Lower leg skin (tissue), 4 donors: ENCODE data around the gene TTC33. TPM values are rescaled to one million over a fixed set of nuclear protein-coding genes. Genes with fewer than 3 reads are reported as not detected.

Experiments used
- DNase-seq, 2 donors: peaks; one replicate each; pipeline ENCODE4 v3.0.0-alpha.2; 2019; ENCODE audit warnings: low spot score in 2 of 2
- H3K4me3 ChIP-seq: fragments of 200-600 bp; sonication (generic); 2 replicates; pipeline ENCODE4 v1.5.1; 2017; ENCODE audit warnings: mild to moderate bottlenecking, low read depth; ENCODE audit not compliant: poor library complexity, severe bottlenecking
- POLR2A ChIP-seq, 2 donors: fragments of 450-650 bp; IDR thresholded peaks; one replicate each; pipeline ENCODE4 v1.6.1; 2016 to 2017; ENCODE audit warnings: antibody characterized with exemption in 2 of 2, mild to moderate bottlenecking in 1 of 2, moderate library complexity in 1 of 2
- WGBS, 2 donors: methylation state at CpG; one replicate each; pipeline ENCODE4 v1.1.5; 2018; 5-methylcytosine and 5-hydroxymethylcytosine counted together
- intact Hi-C: fragments of 100-400 bp; cut with DNase I; formaldehyde crosslinking; loops from one replicate; pipeline ENCODE4 v1.15.0; 2023; ENCODE audit warnings: low total_unique reads
- total RNA-seq, 4 donors: library from RNA; depleted of rRNA; stranded (reverse); fragments of >200 nt; gene quantifications; one replicate each; pipeline ENCODE4 v1.1.0, GENCODE V29; 2016
- TF ChIP-seq, protein P1 (sequence below), 3 donors: fragments of 450-650 bp; IDR thresholded peaks; one replicate each; pipeline ENCODE4 v1.5.1; 2016; ENCODE audit warnings: antibody characterized with exemption in 3 of 3, mild to moderate bottlenecking in 3 of 3, moderate library complexity in 2 of 3

The TTC33 gene
- total RNA-seq, 4 donors from 2014 or later, result 8.7 to 13.1 (median 11.0) TPM

DNA sequence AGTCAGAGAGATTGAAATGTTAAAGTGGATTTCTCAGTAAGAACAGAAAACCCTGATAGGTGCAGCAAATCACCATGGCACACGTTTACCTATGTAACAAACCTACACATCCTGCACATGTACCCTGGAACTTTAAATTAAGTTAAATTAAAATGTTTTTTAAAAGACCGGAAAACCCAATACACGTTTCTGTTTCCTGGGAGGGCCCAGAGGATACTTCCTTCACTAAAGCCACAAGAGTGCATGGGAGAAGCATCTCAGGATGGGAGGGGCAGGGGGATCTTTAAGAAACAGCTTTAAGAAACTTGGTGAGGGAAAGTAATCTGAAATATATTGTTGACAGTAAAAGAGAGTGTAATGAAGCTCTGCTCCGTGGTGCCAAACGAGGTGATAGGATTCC, 240.8 kb downstream of the TTC33 start:
- TF ChIP-seq POLR2A (IDR thresholded peaks at IDR 0.05), result no peak
- TF ChIP-seq, protein P1, sequence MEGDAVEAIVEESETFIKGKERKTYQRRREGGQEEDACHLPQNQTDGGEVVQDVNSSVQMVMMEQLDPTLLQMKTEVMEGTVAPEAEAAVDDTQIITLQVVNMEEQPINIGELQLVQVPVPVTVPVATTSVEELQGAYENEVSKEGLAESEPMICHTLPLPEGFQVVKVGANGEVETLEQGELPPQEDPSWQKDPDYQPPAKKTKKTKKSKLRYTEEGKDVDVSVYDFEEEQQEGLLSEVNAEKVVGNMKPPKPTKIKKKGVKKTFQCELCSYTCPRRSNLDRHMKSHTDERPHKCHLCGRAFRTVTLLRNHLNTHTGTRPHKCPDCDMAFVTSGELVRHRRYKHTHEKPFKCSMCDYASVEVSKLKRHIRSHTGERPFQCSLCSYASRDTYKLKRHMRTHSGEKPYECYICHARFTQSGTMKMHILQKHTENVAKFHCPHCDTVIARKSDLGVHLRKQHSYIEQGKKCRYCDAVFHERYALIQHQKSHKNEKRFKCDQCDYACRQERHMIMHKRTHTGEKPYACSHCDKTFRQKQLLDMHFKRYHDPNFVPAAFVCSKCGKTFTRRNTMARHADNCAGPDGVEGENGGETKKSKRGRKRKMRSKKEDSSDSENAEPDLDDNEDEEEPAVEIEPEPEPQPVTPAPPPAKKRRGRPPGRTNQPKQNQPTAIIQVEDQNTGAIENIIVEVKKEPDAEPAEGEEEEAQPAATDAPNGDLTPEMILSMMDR (IDR thresholded peaks at IDR 0.05), result no peak
- no peak for DNase-seq
- intact Hi-C loops, result no loop called here
- 76 to 80% methylated on average over 5 of the region's 5 CpGs for WGBS, 2 donors
- no peak overlapping the region for H3K4me3 ChIP-seq

- TF ChIP-seq, protein P1 (IDR thresholded peaks at IDR 0.05), result no peak
- TF ChIP-seq POLR2A (IDR thresholded peaks at IDR 0.05), result no peak
- intact Hi-C loops, result no loop called here
- no peak overlapping the region for H3K4me3 ChIP-seq
- 78 to 87% methylated on average over 1 of the region's 1 CpG for WGBS, 2 donors
- no peak for DNase-seq
These were observed 244.0 kb downstream of the TTC33 start for GRCh38 chr5:40511801-40512200.

DNA sequence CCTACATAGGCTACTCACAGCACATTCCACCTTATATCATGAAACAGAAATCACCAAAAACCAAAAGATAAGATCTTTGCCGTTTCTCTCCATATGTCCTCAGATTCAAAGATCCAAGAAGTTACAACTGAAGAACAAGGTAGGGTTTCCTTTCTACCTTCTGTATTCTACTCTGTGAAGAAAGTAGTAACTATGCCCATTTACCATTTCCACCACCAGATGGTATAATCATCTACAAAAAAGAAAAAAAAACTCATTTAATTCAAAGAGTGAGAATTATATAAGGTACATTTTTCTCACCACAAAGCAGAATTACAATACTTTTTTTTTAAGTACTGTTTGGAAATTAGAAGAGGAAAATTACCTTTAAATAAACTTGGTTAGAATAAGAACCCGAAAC, 248.7 kb downstream of the TTC33 start:
- no peak for TF ChIP-seq POLR2A (IDR thresholded peaks at IDR 0.05)
- TF ChIP-seq, protein P1 (IDR thresholded peaks at IDR 0.05), result no peak
- WGBS, 2 donors, result 35 to 59% methylated on average over 2 of the region's 2 CpGs
- intact Hi-C loops, result no loop called here
- DNase-seq, result no peak
- no peak overlapping the region for H3K4me3 ChIP-seq

- intact Hi-C loops, result no loop called here
- TF ChIP-seq, protein P1 (IDR thresholded peaks at IDR 0.05), result no peak
- TF ChIP-seq POLR2A (IDR thresholded peaks at IDR 0.05), result no peak
- 81 to 87% methylated on average over 4 of the region's 4 CpGs for WGBS, 2 donors
- DNase-seq, result no peak
- H3K4me3 ChIP-seq, result no peak overlapping the region
These were observed 250.7 kb downstream of the TTC33 start for GRCh38 chr5:40505031-40505430.

GRCh38 chr5:40503439-40503838, 252.3 kb downstream of the TTC33 start:
- no peak for DNase-seq
- no peak overlapping the region for H3K4me3 ChIP-seq
- intact Hi-C loops, result no loop called here
- TF ChIP-seq, protein P1 (IDR thresholded peaks at IDR 0.05), result no peak
- 68 to 74% methylated on average over 2 of the region's 2 CpGs for WGBS, 2 donors

- WGBS, 2 donors, result 88 to 89% methylated on average over 3 of the region's 3 CpGs
- H3K4me3 ChIP-seq, result no peak overlapping the region
- DNase-seq, result no peak
- TF ChIP-seq, protein P1 (IDR thresholded peaks at IDR 0.05), result no peak
- no peak for TF ChIP-seq POLR2A (IDR thresholded peaks at IDR 0.05)
- intact Hi-C loops, result no loop called here
These were observed 253.0 kb downstream of the TTC33 start for GRCh38 chr5:40502736-40503135.
